Endothelial cell of umbilical vein (primary cell): ENCODE data around the gene CTTN. TPM values are rescaled to one million over a fixed set of nuclear protein-coding genes. Genes with fewer than 3 reads are reported as not detected.

Experiments
- BruUV-seq: library from RNA; stranded (reverse); fragments of 400-500 nt; replicated peaks from 2 replicates; lab custom pipeline; 2021; lab: Mats Ljungman, UMichigan
- CTCF ChIA-PET: fragments of 300-600, 350-600 bp; sonication (Branson Sonifier 250); formaldehyde crosslinking; loops from one replicate; lab custom pipeline; 2021; ENCODE audit warnings: antibody characterized with exemption, inconsistent platforms; lab: Charles Lee
- POLR2A ChIA-PET: fragments of 300-600, 350-600 bp; sonication (Branson Sonifier 250); formaldehyde crosslinking; loops from one replicate; lab custom pipeline; 2021; ENCODE audit warnings: antibody characterized with exemption, inconsistent platforms; lab: Charles Lee
- DNase-seq: peaks from one replicate; pipeline ENCODE4 v3.0.0-alpha.2; 2011; ENCODE audit warnings: low read depth, low spot score
- FAIRE-seq: peaks from 2 replicates; lab custom pipeline; 2011; peaks lifted over from hg19 to GRCh38; lab: Jason Lieb, UNC
- H2AFZ ChIP-seq: 2 replicates; pipeline ENCODE4 v1.6.0; 2012; ENCODE audit warnings: low read depth, low read length, control low read depth, inconsistent platforms
- H3K27ac ChIP-seq: 2 replicates; pipeline ENCODE4 v1.5.1; 2011; ENCODE audit warnings: low read depth, mild to moderate bottlenecking, control low read depth, low read length, moderate library complexity; ENCODE audit not compliant: insufficient read depth
- H3K27me3 ChIP-seq, 2 experiments: 2 replicates each; pipeline versions ENCODE4 v1.6.0 to v1.6.1; 2011; ENCODE audit warnings: low read length in 2 of 2, mixed read lengths in 1 of 2; ENCODE audit not compliant: control insufficient read depth in 2 of 2, insufficient read depth in 2 of 2
- H3K36me3 ChIP-seq, 2 experiments: 2 replicates in 1 of 2; 3 replicates in 1 of 2; pipeline ENCODE4 v1.5.1; 2011; ENCODE audit warnings: low read length in 2 of 2, mild to moderate bottlenecking in 1 of 2, moderate library complexity in 1 of 2; ENCODE audit not compliant: control insufficient read depth in 2 of 2, insufficient read depth in 2 of 2; ENCODE audit errors: extremely low read depth in 1 of 2
- H3K4me1 ChIP-seq: 3 replicates; pipeline ENCODE4 v1.5.1; 2011; ENCODE audit warnings: mild to moderate bottlenecking, low read length; ENCODE audit not compliant: control insufficient read depth, insufficient read depth; ENCODE audit errors: extremely low read depth
- H3K4me2 ChIP-seq: 2 replicates; pipeline ENCODE4 v1.6.1; 2011; ENCODE audit warnings: low read length, control low read depth, mixed read lengths; ENCODE audit not compliant: insufficient read depth
- H3K4me3 ChIP-seq, 3 experiments: fragments of 200-600 bp in 1 of 3; sonication (generic), shearing (Covaris generic) in 1 of 3; replicated peaks in 1 of 3; 2 replicates each; pipeline ENCODE4 v1.5.1; 2011 to 2016; ENCODE audit warnings: control low read depth in 3 of 3, low read length in 3 of 3, mild to moderate bottlenecking in 2 of 3, inconsistent platforms in 1 of 3, low read depth in 1 of 3, moderate library complexity in 1 of 3; ENCODE audit not compliant: insufficient read depth in 1 of 3
- H3K79me2 ChIP-seq: 2 replicates; pipeline ENCODE4 v1.6.0; 2012; ENCODE audit warnings: low read length, inconsistent platforms; ENCODE audit not compliant: control insufficient read depth, insufficient read depth
- H3K9ac ChIP-seq: replicated peaks from 2 replicates; pipeline ENCODE3; 2011; ENCODE audit warnings: low read length, control low read depth; ENCODE audit not compliant: insufficient read depth; ENCODE audit errors: extremely low read depth
- H3K9me1 ChIP-seq: replicated peaks from 3 replicates; pipeline ENCODE4 v1.6.0; 2011; ENCODE audit warnings: mild to moderate bottlenecking, low read length; ENCODE audit not compliant: control insufficient read depth, insufficient read depth; ENCODE audit errors: extremely low read depth
- H3K9me3 ChIP-seq: replicated peaks from 2 replicates; pipeline ENCODE4 v1.5.1; 2012; ENCODE audit warnings: low read length, inconsistent platforms; ENCODE audit not compliant: control insufficient read depth, insufficient read depth
- H4K20me1 ChIP-seq: replicated peaks from 2 replicates; pipeline ENCODE3; 2011; ENCODE audit warnings: mild to moderate bottlenecking, low read length; ENCODE audit not compliant: control insufficient read depth, insufficient read depth; ENCODE audit errors: extremely low read depth
- EZH2 ChIP-seq: IDR thresholded peaks from 2 replicates; pipeline ENCODE4 v1.6.1; 2012; ENCODE audit warnings: borderline replicate concordance, low read depth, mild to moderate bottlenecking, moderate library complexity, low read length, inconsistent platforms; ENCODE audit not compliant: severe bottlenecking
- FOS ChIP-seq: IDR thresholded peaks from 2 replicates; pipeline ENCODE4 v1.6.1; 2011; ENCODE audit warnings: mild to moderate bottlenecking, low read length, moderate library complexity, borderline replicate concordance; ENCODE audit not compliant: insufficient read depth
- GATA2 ChIP-seq: IDR thresholded peaks from 2 replicates; pipeline ENCODE4 v1.7.0; 2011; ENCODE audit warnings: low read depth, mild to moderate bottlenecking, moderate library complexity, mixed read lengths, low read length; ENCODE audit not compliant: insufficient read length, insufficient read depth
- JUN ChIP-seq: IDR thresholded peaks from 2 replicates; pipeline ENCODE4 v1.6.1; 2011; ENCODE audit warnings: borderline replicate concordance, low read depth; ENCODE audit not compliant: insufficient read length, insufficient read depth
- MAX ChIP-seq: IDR thresholded peaks from 2 replicates; pipeline ENCODE4 v1.6.1; 2011; ENCODE audit not compliant: insufficient read depth, insufficient read length
- MYC ChIP-seq: IDR thresholded peaks from one replicate; pipeline ENCODE4 v1.6.1; 2011; ENCODE audit warnings: mild to moderate bottlenecking, low read depth, low read length
- POLR2A ChIP-seq: IDR thresholded peaks from 2 replicates; pipeline ENCODE4 v1.6.1; 2012; ENCODE audit warnings: low read depth, mild to moderate bottlenecking, control low read depth, low read length
- POLR2AphosphoS5 ChIP-seq: IDR thresholded peaks from 2 replicates; pipeline ENCODE4 v1.6.1; 2012; ENCODE audit warnings: low read depth, mild to moderate bottlenecking, control low read depth, low read length, moderate library complexity; ENCODE audit not compliant: insufficient read depth
- dilution Hi-C: fragments of 300-500 bp; cut with MboI; formaldehyde crosslinking; loops from one replicate; pipeline ENCODE4 v1.15.0; 2019; ENCODE audit warnings: low sequenced_read_pairs; ENCODE audit not compliant: extremely low pct_ligation_motif_present
- intact Hi-C: fragments of 100-400 bp; cut with micrococcal nuclease; formaldehyde crosslinking; loops from one replicate; pipeline ENCODE4 v1.10.0; 2022
- polyA plus RNA-seq, 4 experiments: library from polyadenylated mRNA; depleted of rRNA in 3 of 4; stranded (reverse) in 3 of 4; unstranded in 1 of 4; fragments of >200 nt; gene quantifications; 2 replicates each; pipeline versions ENCODE4 v1.2.1 to v1.2.3, GENCODE V29; 2011 to 2012; ENCODE audit warnings: missing spikeins in 1 of 4
- total RNA-seq: library from RNA; stranded (reverse); gene quantifications from 2 replicates; pipeline ENCODE4 v1.2.3, GENCODE V29; 2021
- TF ChIP-seq, protein P1 (sequence below), 2 donors: IDR thresholded peaks; 1 replicate in 1 of 2; 2 replicates in 1 of 2; pipeline ENCODE4 v1.5.1; 2011; ENCODE audit warnings: low read length in 2 of 2, mild to moderate bottlenecking in 2 of 2, moderate library complexity in 2 of 2, control low read depth in 1 of 2, inconsistent platforms in 1 of 2, low read depth in 1 of 2; ENCODE audit not compliant: insufficient read depth in 1 of 2; ENCODE audit errors: extremely low read depth in 1 of 2

CTTN gene
- total and polyA plus RNA-seq, 2 donors (not counting 3 experiments of a cell fraction or from before 2014, with no cell fraction given), result 161 to 330 TPM

DNA sequence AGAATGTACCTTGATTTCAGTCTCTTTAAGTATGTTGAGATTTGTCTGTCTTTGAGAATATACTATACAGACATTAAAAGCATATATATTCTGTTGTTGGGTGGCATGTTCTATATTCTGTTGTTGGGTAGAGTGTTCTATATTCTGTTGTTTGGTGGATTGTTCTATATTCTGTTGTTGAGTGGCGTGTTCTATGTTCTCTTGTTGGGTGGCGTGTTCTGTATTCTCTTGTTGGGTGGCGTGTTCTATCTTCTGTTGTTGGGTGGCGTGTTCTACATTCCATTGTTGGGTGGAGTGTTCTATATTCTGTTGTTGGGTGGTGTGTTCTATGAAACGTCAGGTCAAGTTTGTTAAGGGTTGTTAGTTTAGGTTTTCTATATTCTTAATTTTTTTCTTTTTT, 27.1 kb upstream of the CTTN start:
- BruUV-seq, result no TSS peak
- peak; percentile 24 for DNase-seq
- peaks cover 4 to 13% of the 10 kb centered on the region in 2 experiments for H3K36me3 ChIP-seq

More for the DNA sequence above, 27.1 kb upstream of the CTTN start:
- Histone ChIP-seq H3K27me3 (no peaks in the 10 kb centered on the region), H3K9ac (no peak overlapping the region), H3K4me2 (no peak overlapping the region), H3K9me1 (no peaks in the 10 kb centered on the region), H3K4me1 (peaks cover 10% of the 10 kb centered on the region), H4K20me1 (peaks cover 3% of the 10 kb centered on the region), H3K9me3 (no peaks in the 10 kb centered on the region), H2AFZ (no peak overlapping the region), H3K4me3 (no peak overlapping the region), H3K27ac (no peak overlapping the region), H3K79me2 (peaks cover 4% of the 10 kb centered on the region)
- ChIA-PET CTCF (no interaction called here), POLR2A (no interaction called here)
- dilution Hi-C loops (no loop called here), intact Hi-C loops (no loop called here)
- TF ChIP-seq FOS, result no peak
- no peak for TF ChIP-seq POLR2A
- TF ChIP-seq MYC, result no peak
- TF ChIP-seq POLR2AphosphoS5, result no peak
- no peak for TF ChIP-seq GATA2
- no peak for TF ChIP-seq JUN
- TF ChIP-seq MAX, result no peak
- TF ChIP-seq EZH2, result no peak
- TF ChIP-seq, protein P1, sequence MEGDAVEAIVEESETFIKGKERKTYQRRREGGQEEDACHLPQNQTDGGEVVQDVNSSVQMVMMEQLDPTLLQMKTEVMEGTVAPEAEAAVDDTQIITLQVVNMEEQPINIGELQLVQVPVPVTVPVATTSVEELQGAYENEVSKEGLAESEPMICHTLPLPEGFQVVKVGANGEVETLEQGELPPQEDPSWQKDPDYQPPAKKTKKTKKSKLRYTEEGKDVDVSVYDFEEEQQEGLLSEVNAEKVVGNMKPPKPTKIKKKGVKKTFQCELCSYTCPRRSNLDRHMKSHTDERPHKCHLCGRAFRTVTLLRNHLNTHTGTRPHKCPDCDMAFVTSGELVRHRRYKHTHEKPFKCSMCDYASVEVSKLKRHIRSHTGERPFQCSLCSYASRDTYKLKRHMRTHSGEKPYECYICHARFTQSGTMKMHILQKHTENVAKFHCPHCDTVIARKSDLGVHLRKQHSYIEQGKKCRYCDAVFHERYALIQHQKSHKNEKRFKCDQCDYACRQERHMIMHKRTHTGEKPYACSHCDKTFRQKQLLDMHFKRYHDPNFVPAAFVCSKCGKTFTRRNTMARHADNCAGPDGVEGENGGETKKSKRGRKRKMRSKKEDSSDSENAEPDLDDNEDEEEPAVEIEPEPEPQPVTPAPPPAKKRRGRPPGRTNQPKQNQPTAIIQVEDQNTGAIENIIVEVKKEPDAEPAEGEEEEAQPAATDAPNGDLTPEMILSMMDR (IDR thresholded peaks at IDR 0.05; ENCODE audit: extremely low read depth in 1 of 2, insufficient read depth in 1 of 2, low read depth in 1 of 2, low read length in 2 of 2), result no peak
- peak; percentile 72 for FAIRE-seq
